ENCODE results near the gene IVL.
A peak's percentile ranks its signal among the peaks of the same experiment; 100 is the strongest.

Gene IVL

GRCh38 chr1:152899027-152899426, 9.3 kb upstream of the IVL start:
- DNase-seq = no peak

DNA sequence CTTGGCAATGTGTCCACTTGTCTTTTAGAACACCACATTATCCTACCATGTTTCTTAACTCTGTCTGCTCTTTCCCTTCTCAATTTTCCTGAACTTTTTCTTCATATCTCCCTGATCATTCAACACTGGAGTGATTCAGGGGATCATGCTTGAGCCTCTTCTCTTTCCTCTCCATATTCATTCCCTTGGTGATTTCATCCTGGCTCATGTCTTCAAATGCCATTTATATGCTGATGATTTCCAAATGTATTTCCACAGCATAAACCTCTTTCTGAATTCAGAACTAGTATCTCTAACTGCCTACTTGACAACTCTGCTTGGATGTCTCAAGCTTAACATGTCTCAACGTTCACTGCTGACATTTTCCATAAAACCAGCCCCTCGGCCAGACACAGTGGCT, 8.5 kb upstream of the IVL start:
- DNase-seq = no peak

GRCh38 chr1:152901631-152902030, 6.7 kb upstream of the IVL start:
- no peak for DNase-seq

GRCh38 chr1:152902636-152903035, 5.7 kb upstream of the IVL start:
- DNase-seq = no peak

DNA sequence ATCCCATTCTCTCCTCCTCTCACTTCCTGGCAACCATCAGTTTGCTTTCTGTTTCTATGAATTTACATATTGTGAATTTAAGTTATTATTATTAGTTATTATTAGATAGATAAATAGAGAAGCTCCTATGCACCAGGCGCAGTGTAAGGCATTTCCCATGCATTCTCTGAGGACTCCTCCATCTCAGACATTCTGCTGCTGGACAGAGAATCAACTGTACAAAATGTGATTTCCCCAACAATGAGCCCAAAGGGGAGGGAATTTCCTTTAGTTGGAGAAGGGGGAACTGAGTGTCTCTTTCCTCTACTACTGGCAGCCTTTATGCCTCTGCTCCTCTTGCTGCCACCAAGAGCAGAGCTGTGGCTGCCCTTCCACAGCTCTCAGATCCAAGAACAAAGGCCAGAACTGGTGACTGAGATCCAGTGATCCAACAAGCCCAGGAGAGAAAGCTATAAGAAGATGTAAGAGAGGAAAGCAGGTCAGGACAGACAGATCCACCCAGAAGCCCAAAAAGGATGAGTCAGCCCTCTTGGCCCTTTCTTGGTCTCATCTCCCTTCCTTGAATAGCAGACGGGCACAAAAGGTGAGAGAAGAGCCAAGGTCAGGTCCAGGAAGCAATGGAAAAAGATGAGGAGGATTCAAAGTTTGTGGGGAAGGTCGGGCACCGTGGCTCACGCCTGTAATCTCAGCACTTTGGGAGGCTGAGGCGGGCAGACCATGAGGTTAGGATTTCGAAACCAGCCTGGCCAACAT, 3.5 kb upstream of the IVL start:
- DNase-seq = no peak

GRCh38 chr1:152906023-152906565, 2.3 kb upstream of the IVL start:
- DNase-seq = no peak

DNA sequence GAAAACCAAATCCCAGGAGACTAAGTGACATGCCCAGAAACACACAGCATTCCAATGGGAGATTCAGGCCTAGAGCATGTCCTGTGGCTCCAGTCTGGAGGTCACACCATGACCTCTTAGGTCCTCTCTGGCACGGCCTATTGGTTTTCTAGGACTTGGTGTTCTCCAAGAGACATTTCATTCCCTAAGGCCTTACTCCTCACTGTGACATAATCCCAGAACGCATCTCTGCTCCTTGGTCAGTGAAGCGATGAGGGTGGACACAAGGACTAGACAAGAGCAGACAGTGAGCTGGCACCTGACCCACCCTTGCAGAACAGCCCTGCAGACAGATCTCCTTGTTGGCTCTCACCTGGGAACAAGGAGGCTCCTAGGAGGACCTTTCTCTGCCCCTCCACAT, 860 bp downstream of the IVL start:
- DNase-seq = no peak

GRCh38 chr1:152912471-152912870, 4.1 kb downstream of the IVL start:
- DNase-seq = no peak

DNA sequence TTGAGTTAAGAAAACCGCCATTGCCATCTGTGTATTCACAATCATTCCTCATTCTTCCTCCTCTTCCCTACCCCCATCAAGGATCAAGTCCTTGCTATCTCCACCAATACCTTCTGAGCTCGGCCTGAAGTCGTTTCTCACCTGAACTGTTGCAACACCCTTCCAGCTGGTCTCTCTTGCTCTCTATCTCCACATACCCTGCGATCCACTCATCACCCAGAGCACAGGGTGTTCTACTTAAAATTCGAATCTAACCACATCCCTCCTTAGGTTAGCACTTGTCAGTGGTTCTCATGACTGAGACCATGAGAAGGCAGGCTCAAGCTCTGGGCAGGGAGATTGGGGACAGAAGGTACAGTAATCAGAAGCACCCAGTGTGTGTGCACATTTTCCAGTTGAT, 4.6 kb downstream of the IVL start:
- DNase-seq = no peak

GRCh38 chr1:152917794-152918193, 9.4 kb downstream of the IVL start:
- DNase-seq = peak; percentile 14

DNA sequence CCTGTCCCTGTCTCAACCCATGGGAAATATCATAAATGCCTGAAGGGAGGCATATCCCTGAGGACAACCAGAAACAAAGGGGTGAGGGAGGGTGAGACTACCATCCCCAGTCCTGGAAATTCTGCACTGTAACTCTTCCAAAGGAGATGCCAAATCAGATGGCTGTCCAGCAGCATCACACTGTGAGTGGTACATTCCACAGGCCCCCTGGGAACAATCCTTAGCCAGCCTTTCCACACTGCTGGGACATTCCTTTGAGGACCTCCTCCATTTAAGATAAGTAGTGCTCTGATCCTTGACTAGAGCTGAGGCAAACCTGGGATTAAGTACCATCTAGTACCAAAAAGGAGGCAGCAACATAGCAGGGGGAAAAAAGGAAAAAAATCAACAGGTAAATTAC, 10.7 kb downstream of the IVL start:
- DNase-seq = no peak

- DNase-seq = no peak
Measured at GRCh38 chr1:152924191-152924590, 15.8 kb downstream of the IVL start.

- DNase-seq = no peak
Measured at GRCh38 chr1:152926091-152926490, 17.7 kb downstream of the IVL start.

- no peak for DNase-seq
Measured at GRCh38 chr1:152928671-152929070, 20.3 kb downstream of the IVL start.

GRCh38 chr1:152932170-152932811, 23.9 kb downstream of the IVL start:
- DNase-seq = no peak

DNA sequence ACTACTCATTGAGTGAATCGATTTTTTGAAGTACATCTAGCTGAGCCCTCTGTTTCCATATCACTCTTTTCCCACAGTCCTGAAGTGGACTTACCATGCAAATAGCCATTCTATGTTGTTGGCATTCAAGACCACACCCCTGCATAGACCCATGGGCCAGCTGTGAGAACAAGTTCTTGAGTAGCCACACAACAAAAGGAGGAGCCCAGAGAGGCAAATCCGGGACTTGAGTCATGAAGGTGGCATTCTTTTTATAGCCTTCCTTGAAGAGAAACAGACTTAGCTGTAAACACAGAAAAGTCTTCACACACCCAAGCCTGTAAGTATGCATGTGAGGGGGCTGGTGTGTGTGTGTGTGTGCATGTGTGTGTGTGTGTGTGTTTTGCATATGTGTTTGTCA, 24.9 kb downstream of the IVL start:
- DNase-seq = no peak

DNA sequence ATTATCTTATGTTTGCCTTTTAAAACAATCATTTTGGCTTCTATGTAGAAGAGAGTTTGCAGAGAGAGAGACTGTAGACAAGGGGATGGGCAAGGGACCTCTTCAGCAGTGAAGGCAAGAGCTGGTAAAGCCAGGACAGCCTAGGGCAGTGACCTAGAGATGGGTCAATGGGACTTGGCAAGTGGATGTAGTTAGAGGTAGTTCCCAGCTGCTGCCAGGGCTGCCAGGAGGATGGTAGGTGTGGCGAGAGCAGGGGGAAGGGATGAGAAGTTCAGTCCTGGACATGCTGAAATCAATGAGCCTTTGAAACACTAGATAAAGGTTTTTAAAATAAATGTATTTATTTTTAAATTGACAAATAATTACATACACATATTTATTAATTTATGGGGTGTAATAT, 32.3 kb downstream of the IVL start:
- no peak for DNase-seq

DNA sequence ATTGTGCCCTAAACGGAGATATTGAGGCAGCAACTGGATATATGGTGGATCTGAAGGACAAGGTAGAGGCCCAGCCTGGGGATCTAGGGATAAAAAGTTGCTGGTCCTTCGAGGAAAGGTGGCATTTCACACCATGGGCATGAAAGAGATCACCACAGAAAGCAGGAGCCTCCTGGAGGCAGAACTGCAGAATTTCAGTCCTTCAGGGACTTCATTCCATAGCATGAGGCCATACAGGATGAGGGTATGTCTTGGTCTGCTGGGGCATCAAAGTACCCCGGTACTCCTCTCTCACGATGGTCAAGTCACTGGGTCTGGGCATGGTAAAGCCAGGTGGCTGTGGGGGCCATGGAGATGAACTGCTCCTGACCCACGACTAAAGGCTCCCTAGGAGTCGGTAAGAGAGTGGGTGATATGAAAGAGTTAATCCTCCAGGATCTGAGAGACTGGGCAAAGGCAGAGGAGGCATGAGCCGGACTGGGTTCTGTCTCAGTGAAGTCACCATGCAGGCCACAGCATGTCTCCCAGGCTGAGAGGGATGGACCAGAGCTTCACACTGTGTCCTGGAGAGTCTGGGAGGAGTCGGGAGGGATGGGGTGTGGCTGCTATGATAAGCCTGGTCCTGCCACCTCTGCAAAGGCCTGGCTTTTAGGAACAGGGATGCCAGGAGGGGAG, 32.8 kb downstream of the IVL start:
- no peak for DNase-seq

GRCh38 chr1:152942161-152942560, 33.8 kb downstream of the IVL start:
- no peak for DNase-seq

- no peak for DNase-seq
Measured at GRCh38 chr1:152946248-152946647, 37.9 kb downstream of the IVL start.

GRCh38 chr1:152946651-152947256, 38.4 kb downstream of the IVL start, which contains the start of gene SPRR5:
Gene SPRR5, plus strand, starts transcription at chr1:152947206. Its CDS starts 1,349 bp downstream, at chr1:152948555.
- no peak for DNase-seq

GRCh38 chr1:152951711-152952110, 43.4 kb downstream of the IVL start:
- DNase-seq = no peak

- no peak for DNase-seq
Measured at GRCh38 chr1:152953761-152954160, 45.4 kb downstream of the IVL start.

All from DMS153 (cell line).